ENCODE data around the gene CEP63. TPM values are rescaled to one million over a fixed set of nuclear protein-coding genes. Genes with fewer than 3 reads are reported as not detected.

CEP63 gene
- total RNA-seq, 2 donors from 2014 or later = 21.2 to 33.0 TPM

DNA sequence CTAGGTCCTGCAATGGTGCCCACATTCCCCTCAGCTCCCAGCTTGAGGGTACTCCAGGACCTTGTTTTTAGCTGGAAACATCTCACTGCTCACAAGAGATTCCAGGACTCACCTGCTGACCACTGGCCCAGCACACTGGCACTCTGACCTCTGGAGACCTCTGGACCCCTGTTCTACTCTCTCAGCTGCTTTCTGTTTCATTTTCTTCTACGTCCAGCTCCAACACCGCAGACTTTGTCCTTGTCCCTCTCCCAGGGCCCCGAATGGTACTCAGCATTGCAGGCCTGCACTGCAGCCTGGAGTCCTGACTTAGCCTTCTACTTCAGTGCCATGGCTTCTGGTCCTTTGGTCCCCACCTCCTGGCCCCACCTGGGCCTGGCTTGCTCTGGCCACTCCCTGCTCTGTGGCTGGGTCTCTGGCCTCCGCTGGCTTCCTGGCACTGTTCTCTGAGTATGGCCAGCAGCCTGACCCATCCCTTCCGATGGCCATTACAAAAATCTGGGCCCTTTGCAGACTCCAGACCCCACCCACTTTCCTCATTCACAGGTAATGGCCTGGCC, 137.0 kb downstream of the CEP63 start:
- TF ChIP-seq CTCF (conservative IDR thresholded peaks at IDR 0.05) = no peak
- no peak overlapping the region for H3K27ac Mint-ChIP-seq
- Histone ChIP-seq H3K9ac (ENCODE audit: extremely low read depth, low read length, poor library complexity, severe bottlenecking) (no peak overlapping the region), H3K4me1 (ENCODE audit: control insufficient read depth, insufficient read depth, low read length) (no peaks in the 10 kb centered on the region), H3K4me3 (ENCODE audit: low read length) (no peak overlapping the region), H3K9me3 (ENCODE audit: control insufficient read depth, low read length) (no peaks in the 10 kb centered on the region), H3K27ac (ENCODE audit: low read depth, low read length) (no peak overlapping the region), H3K36me3 (ENCODE audit: control insufficient read depth, insufficient read depth, low read length) (no peaks in the 10 kb centered on the region), H3K27me3 (ENCODE audit: control insufficient read depth, insufficient read depth, low read length, poor library complexity, severe bottlenecking) (no peaks in the 10 kb centered on the region)
- no peaks in the 10 kb centered on the region for H3K9me3 Mint-ChIP-seq
- peak; percentile 23 for DNase-seq
- no peak overlapping the region for H3K4me3 Mint-ChIP-seq
- H3K27me3 Mint-ChIP-seq (ENCODE audit: insufficient read depth) = peaks cover 6% of the 10 kb centered on the region
- no peaks in the 10 kb centered on the region for H3K4me1 Mint-ChIP-seq
- H3K36me3 Mint-ChIP-seq (ENCODE audit: low read depth) = no peaks in the 10 kb centered on the region
- 77 to 94% methylated on average over 2 to 5 of the region's 5 CpGs for whole genome bisulfite sequencing, 2 experiments (ENCODE audit: insufficient coverage in 1 of 2, insufficient read length in 1 of 2)

DNA sequence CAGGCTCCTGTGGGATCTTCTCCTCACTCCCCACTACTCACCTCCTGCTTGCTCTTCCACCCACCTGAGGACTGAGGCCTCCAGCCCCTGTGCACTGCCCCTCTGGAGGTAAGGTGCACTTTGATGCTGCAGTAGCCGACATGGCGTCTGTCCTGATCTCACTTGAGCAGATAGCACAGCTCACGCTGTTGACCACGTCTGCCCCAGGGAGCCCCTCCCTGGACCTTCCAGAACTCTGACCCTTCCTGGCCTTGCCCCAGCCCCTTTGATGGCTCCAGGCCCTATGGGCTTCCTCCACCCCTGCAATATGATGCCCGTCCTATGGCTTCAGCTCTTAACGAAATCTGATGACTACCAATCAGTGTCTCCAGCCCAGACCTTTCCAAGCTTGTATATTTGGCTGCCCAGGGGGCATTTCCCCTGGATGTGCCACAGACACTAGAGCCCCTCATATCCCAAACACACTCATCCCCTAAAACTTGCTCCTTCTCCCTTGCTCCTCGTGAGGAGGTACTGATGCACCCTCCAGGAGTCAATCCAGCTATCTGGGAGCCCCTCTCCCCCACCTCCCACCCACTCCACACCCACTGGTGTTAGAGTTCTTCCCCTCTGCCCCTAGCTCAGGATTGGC, 137.9 kb downstream of the CEP63 start:
- H3K27ac Mint-ChIP-seq = no peak overlapping the region
- H3K9me3 Mint-ChIP-seq = no peaks in the 10 kb centered on the region
- 89 to 90% methylated on average over 7 of the region's 7 CpGs for WGBS, 2 experiments (ENCODE audit: insufficient coverage in 1 of 2, insufficient read length in 1 of 2)
- H3K27me3 ChIP-seq (ENCODE audit: control insufficient read depth, insufficient read depth, low read length, poor library complexity, severe bottlenecking) = no peaks in the 10 kb centered on the region
- no peak overlapping the region for H3K4me3 ChIP-seq (ENCODE audit: low read length)
- no peak overlapping the region for H3K27ac ChIP-seq (ENCODE audit: low read depth, low read length)
- no peaks in the 10 kb centered on the region for H3K9me3 ChIP-seq (ENCODE audit: control insufficient read depth, low read length)
- no peaks in the 10 kb centered on the region for H3K4me1 Mint-ChIP-seq
- no peaks in the 10 kb centered on the region for H3K4me1 ChIP-seq (ENCODE audit: control insufficient read depth, insufficient read depth, low read length)
- TF ChIP-seq CTCF (conservative IDR thresholded peaks at IDR 0.05) = no peak
- H3K27me3 Mint-ChIP-seq (ENCODE audit: insufficient read depth) = peaks cover 6% of the 10 kb centered on the region
- DNase-seq = peak; percentile 16
- no peak overlapping the region for H3K9ac ChIP-seq (ENCODE audit: extremely low read depth, low read length, poor library complexity, severe bottlenecking)
- no peak overlapping the region for H3K4me3 Mint-ChIP-seq
- H3K36me3 Mint-ChIP-seq (ENCODE audit: low read depth) = no peaks in the 10 kb centered on the region
- no peaks in the 10 kb centered on the region for H3K36me3 ChIP-seq (ENCODE audit: control insufficient read depth, insufficient read depth, low read length)

Other genes with a start within 250 kb of the CEP63 start
- 10 to 100 TPM; 79.2 to 85.5 TPM for gene RYK, start 235.2 kb upstream of the CEP63 start, total RNA-seq
- 100 to 1,000 TPM; 109 to 153 TPM for gene AMOTL2, start 111.6 kb upstream of the CEP63 start, total RNA-seq
- 10 to 100 TPM; 28.6 to 29.3 TPM for gene ANAPC13, start 72 bp upstream of the CEP63 start, total RNA-seq
- gene KY, start 165.0 kb downstream of the CEP63 start, total RNA-seq = not detected

All from endodermal cell (in vitro differentiated cells).